ENCODE measurements around the gene PPDPF.

PPDPF gene

GRCh38 chr20:63500902-63501817 is 19.4 kb upstream of the PPDPF start:
- no peak for DNase-seq

DNA sequence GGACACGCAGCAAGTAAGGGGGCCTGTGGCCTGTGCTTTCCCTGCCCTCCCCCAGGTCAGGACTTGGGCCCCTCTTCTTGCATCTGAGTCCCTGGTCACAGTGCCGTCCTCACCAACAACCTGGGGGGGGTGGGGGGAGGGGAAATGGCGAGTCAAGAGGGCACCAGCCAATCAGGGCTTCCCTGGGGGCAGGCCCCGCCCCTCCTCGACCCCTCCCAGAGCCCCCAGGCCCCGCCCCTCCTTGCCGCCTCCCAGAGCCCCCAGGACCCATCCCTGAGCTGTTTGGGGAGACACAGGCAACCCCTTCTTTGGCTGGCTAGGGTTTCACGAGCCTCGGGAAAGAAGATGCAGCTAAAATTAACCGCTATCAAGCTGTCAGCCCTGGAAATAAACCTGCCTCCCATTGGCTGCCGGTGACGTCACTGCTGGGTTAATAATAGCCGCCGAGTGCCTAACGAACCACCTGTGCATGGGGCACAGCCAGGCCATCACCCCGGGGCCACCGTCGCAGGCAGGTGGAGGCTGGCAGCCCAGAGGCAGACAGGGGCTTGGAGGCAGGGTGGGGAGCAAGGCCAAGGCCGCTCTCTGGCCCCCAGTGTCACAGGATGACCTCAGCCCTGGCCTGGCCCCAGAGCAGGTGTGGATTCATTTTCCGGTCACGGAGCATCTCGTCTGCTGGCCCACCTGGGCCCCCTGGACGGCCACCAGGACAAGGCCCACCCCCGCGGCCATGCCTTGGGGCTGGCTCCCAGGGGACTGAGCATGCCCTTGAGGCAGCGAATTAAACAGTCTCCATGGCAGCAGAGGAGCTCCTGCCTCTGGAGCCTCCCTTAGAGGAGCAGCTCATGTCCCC is 18.5 kb upstream of the PPDPF start:
- DNase-seq = no peak

- DNase-seq = no peak
Measured at GRCh38 chr20:63502671-63503172, 17.8 kb upstream of the PPDPF start.

DNA sequence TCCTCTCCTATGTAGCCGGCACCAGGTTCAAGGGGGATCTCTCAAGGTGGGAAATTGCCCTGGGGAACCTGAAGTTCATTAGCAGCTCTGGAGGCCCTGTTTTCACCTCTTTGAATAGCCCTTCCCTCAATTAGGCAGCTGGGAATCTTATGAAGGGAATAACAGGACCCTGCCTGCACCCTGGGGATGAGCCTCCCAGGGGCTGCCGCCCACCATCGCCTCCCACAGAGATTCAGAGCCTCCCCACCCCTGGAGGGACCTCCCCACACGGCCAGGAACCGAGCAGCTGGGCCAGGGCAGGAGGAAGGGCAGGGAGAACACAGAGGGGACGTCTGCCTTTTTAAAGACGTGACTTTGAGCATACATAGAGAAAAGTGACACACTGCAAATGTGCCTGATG is 17.0 kb upstream of the PPDPF start:
- DNase-seq = no peak

- no peak for DNase-seq
Measured at GRCh38 chr20:63504642-63505041, 15.9 kb upstream of the PPDPF start.

DNA sequence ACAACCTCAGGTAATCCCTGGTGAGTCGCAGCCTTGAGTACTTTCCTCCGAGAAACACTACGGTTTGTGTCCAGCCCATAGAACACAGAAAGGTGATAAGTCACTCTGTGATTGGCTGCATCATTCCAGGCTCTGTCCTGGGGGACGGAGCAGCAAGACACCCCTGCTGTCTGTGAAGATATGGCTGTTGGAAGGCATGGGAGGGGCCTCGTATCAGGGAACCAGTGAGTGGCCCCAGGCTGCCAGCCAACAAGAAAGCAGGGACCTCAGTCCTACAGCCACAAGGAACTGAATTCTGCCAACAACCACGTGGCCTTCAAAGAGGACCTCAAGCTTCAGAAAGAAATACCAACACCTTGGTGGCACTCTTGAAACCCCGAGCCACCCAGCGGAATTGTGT is 15.3 kb upstream of the PPDPF start:
- DNase-seq = no peak

- DNase-seq = no peak
Measured at GRCh38 chr20:63505723-63506122, 14.8 kb upstream of the PPDPF start.

GRCh38 chr20:63507083-63507743 is 13.4 kb upstream of the PPDPF start:
- no peak for DNase-seq

GRCh38 chr20:63508072-63508768 is 12.3 kb upstream of the PPDPF start:
- DNase-seq = no peak

- peak; percentile 5 for DNase-seq
Measured at GRCh38 chr20:63509088-63509564, 11.4 kb upstream of the PPDPF start.

DNA sequence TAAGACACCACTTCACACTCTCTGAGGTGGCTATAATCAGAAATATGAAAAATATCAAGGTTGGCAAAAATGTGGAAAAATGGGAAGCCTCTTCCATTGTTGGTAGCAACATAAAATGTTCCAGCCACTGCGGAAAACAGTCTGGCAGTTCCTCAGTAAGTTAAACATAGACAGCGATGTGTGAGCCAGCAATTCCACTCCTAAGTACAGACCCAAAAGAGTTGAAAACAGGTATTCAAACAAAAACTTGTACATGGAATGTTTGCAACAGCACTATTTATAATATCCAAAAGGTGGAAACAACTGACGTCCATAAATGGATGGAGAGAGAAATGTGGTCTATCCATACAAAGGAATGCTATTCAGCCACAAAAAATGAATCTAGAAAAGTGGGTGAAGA is 7.4 kb upstream of the PPDPF start:
- DNase-seq = no peak

DNA sequence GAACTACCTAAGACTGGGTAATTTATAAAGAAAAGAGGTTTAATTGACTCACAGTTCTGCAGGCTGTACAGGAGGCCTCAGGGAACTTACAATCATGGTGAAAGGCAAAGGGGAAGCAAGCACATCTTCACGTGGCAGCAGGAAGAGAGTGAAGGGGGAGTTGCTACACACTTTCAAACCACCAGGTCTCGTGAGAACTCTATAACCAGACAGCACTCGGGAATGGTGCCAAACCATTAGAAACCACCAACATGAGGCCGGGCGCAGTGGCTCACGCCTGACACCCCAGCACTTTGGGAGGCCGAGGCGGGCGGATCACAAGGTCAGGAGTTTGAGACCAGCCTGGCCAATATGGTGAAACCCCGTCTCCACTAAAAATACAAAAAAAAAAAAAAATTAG is 6.0 kb upstream of the PPDPF start:
- peak; percentile 47 for DNase-seq

DNA sequence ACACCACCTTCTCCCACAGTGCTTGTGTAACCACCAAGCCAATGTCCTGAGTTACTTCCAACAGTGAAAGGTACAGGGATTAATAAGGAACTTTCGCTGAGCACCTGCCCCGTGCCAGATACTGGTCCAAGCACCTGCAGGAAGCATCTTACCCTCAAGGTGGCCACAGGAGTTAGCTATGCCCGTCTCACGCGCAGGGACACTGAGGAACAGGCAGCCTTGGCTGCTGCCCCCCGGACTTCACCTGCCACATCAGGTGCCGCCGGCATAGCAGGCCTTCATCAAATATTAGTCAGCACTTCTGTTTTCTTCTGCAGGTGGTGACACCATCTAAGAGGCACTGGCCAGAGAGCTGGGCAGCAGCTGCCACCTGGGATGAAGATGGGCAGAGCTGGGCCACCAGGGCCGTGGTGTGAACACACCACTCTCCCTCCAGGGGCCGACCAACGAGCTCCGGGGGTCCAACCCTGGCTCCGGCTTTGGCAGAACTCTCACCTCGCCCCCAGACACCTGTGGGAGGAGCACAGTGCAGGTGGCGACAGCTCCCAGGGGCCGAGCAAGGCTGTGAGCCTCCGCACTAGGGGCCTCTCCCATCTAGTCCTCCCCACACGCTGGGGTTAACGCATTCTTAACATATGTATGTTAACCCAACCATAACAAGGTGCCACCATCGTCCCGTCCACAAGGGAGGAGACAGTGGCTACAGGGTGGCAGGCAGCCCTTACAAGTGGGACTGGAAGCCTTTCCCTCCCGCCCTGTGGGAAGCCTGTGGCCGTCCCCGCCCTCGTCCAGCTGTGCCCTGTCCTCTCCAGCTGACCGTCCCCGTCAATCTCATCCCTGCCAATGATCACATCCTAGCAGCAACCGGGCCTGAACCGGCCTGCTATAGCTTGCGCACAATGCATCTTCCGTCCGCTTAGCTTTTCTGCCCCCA is 2.9 kb upstream of the PPDPF start:
- no peak for DNase-seq

DNA sequence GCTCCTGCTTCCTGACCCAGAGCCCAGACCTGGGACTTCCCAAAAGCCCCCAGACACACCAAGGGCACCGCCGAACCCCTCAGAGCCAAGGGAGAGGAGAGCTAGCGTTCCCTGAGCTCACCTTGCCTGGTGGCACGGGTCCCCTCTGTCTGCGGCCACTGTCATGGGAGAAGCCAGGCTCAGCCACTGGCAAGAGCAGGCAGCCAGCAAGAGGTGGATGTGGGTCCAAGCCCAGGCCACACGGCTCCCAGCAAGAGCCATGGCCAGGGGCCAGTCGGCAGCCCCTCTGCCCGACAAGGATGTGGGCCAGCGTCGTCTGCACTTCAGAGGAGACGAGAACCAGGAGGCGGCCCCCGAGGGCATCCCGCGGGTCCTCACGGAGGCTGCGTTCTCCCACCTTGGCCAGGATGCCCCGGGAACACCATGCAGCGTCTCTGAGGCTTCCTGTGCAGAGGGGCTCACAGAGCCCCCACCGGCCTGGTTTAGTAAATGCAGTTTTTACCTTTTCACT is 2.2 kb upstream of the PPDPF start:
- DNase-seq = no peak

GRCh38 chr20:63518946-63519667 is 1.5 kb upstream of the PPDPF start:
- no peak for DNase-seq

DNA sequence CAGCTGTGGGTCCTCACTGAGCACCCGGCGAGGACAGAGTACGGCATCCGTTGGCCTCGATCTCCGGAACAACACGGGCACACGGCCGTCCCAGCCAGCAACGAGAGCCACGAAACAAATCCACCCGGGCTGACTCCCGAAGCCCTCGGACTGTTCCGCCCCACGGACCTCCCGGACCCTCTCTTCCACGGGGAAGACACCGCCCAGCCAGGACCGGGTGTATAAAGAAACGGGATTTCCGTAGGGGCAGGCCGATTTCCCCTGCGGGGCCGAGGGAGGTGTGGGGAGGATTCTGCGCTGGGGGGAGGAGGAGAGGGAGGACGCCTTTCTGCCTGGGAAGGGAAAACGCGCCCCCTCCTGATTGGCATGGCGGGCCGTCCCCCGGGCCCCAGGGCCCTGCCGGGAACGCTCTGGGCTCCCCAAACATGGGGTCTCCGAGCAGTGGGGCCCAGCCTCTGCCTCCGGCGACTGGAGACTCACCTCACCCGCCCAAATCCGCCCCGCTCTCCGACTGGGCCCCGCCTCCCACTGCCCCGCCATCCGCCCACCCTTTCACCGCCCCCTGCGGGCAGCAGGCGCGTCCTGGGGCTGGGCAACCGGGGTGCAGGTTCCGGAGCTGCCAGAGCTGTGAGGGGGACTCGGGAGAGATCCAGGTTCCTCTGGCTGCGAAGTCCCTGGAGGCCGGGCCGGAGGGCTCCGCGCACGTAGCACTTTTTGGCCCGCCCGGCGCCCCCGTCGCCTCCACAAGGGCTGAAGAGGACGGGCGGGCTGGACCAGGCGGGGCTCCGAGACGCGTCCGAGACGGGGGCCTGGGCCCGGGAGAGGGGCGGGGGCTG is 679 bp upstream of the PPDPF start:
- no peak for DNase-seq

DNA sequence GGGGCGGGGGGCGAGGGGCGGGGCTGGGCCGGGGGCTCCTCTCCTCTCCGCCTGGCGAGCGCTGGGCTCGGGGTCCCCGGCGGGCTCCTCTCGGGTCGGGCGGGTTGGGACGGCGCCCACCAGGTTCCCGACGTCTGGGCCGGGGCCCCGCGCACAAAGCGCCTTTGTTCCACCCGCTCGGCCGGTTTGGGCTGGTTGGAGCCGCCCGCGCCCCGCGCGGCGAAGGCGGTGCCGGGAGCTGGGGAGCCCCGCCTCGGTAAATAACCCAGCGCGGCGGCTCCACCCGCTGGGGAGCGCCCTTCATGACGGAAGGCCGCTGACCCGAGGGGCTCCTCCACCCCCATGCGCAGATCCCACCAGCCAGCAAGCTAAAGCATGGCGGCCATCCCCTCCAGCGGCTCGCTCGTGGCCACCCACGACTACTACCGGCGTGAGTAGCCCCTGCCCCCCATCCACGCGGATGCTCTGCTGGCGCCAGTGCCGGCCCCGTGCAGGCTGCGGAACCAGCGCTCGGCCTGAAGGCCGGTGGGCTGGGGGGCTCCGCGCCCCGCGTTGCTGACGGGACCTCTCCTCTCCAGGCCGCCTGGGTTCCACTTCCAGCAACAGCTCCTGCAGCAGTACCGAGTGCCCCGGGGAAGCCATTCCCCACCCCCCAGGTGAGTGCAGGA is 503 bp downstream of the PPDPF start:
- DNase-seq = peak; percentile 32

- DNase-seq = no peak
Measured at GRCh38 chr20:63521602-63522001, 1.0 kb downstream of the PPDPF start.

Data from OCI-M1 (cell line).